Measurements from ENCODE around the gene PIP5K1C. TPM values are rescaled to one million over a fixed set of nuclear protein-coding genes. Genes with fewer than 3 reads are reported as not detected.
A peak's percentile ranks its signal among the peaks of the same experiment; 100 is the strongest.
"Not testable (repeated sequence)": the region's sequence is repeated elsewhere in the genome, so short reads cannot be mapped to it uniquely, and the experiment has no call there.

PIP5K1C gene
- total RNA-seq, 1 experiment from 2014 or later: 5.3 TPM

- in situ Hi-C loops (cut with HindIII; ENCODE audit: low sequenced_read_pairs): no loop called here
- DNase-seq (ENCODE audit: low spot score): no peak
Observed at GRCh38 chr19:3637621-3638020, 62.6 kb downstream of the PIP5K1C start.

GRCh38 chr19:3636962-3637361 lies 63.3 kb downstream of the PIP5K1C start:
- in situ Hi-C loops (cut with HindIII; ENCODE audit: low sequenced_read_pairs): no loop called here

GRCh38 chr19:3636506-3636905 lies 63.8 kb downstream of the PIP5K1C start:
- in situ Hi-C loops (cut with HindIII; ENCODE audit: low sequenced_read_pairs): no loop called here
- DNase-seq (ENCODE audit: low spot score): no peak

More at GRCh38 chr19:3636962-3637361, 63.3 kb downstream of the PIP5K1C start:
- no peak for DNase-seq (ENCODE audit: low spot score)

- no peak for DNase-seq (ENCODE audit: low spot score)
- in situ Hi-C loops (cut with HindIII; ENCODE audit: low sequenced_read_pairs): no loop called here
Observed at GRCh38 chr19:3634496-3635045, 65.7 kb downstream of the PIP5K1C start.

- in situ Hi-C loops (cut with HindIII; ENCODE audit: low sequenced_read_pairs): no loop called here
Observed at GRCh38 chr19:3633559-3633988, 66.7 kb downstream of the PIP5K1C start.

GRCh38 chr19:3632739-3633558 lies 67.3 kb downstream of the PIP5K1C start:
- no peak for DNase-seq (ENCODE audit: low spot score)
- in situ Hi-C loops (cut with HindIII; ENCODE audit: low sequenced_read_pairs): no loop called here

More at GRCh38 chr19:3633559-3633988, 66.7 kb downstream of the PIP5K1C start:
- no peak for DNase-seq (ENCODE audit: low spot score)

- DNase-seq (ENCODE audit: low spot score): no peak
- in situ Hi-C loops (cut with HindIII; ENCODE audit: low sequenced_read_pairs): no loop called here
Observed at GRCh38 chr19:3632098-3632497, 68.2 kb downstream of the PIP5K1C start.

GRCh38 chr19:3631053-3631861 lies 69.0 kb downstream of the PIP5K1C start:
- in situ Hi-C loops (cut with HindIII; ENCODE audit: low sequenced_read_pairs): no loop called here
- no peak for DNase-seq (ENCODE audit: low spot score)

- DNase-seq (ENCODE audit: low spot score); in situ Hi-C loops (cut with HindIII; ENCODE audit: low sequenced_read_pairs): not testable (repeated sequence)
Observed at GRCh38 chr19:3628766-3629165, 71.5 kb downstream of the PIP5K1C start.

- in situ Hi-C loops (cut with HindIII; ENCODE audit: low sequenced_read_pairs): no loop called here
- DNase-seq (ENCODE audit: low spot score): no peak
Observed at GRCh38 chr19:3627351-3627723, 72.9 kb downstream of the PIP5K1C start.

GRCh38 chr19:3626473-3627350 lies 73.6 kb downstream of the PIP5K1C start, which contains the start of gene CACTIN:
Gene CACTIN, minus strand, starts transcription at chr19:3626790. Its CDS starts 28 bp downstream, at chr19:3626762.
- peak; percentile 98 for DNase-seq (ENCODE audit: low spot score)
- in situ Hi-C loops (cut with HindIII; ENCODE audit: low sequenced_read_pairs): no loop called here

GRCh38 chr19:3625996-3626472 lies 74.2 kb downstream of the PIP5K1C start:
- in situ Hi-C loops (cut with HindIII; ENCODE audit: low sequenced_read_pairs): no loop called here
- no peak for DNase-seq (ENCODE audit: low spot score)

GRCh38 chr19:3623716-3624115 lies 76.6 kb downstream of the PIP5K1C start:
- DNase-seq (ENCODE audit: low spot score): no peak
- in situ Hi-C loops (cut with HindIII; ENCODE audit: low sequenced_read_pairs): loop anchor here (5.0 kb wide), 1 partner anchor 46 kb away; no protein-coding TSS in a partner anchor

GRCh38 chr19:3622224-3622623 lies 78.0 kb downstream of the PIP5K1C start:
- in situ Hi-C loops (cut with HindIII; ENCODE audit: low sequenced_read_pairs): loop anchor here (5.0 kb wide), 1 partner anchor 45 kb away; no protein-coding TSS in a partner anchor
- no peak for DNase-seq (ENCODE audit: low spot score)

- no peak for DNase-seq (ENCODE audit: low spot score)
- in situ Hi-C loops (cut with HindIII; ENCODE audit: low sequenced_read_pairs): loop anchor here (5.0 kb wide), 1 partner anchor 44 kb away; no protein-coding TSS in a partner anchor
Observed at GRCh38 chr19:3621689-3622088, 78.6 kb downstream of the PIP5K1C start.

- in situ Hi-C loops (cut with HindIII; ENCODE audit: low sequenced_read_pairs): loop anchor here (5.0 kb wide), 1 partner anchor 44 kb away; no protein-coding TSS in a partner anchor
- DNase-seq (ENCODE audit: low spot score): no peak
Observed at GRCh38 chr19:3620817-3621547, 79.3 kb downstream of the PIP5K1C start.

- in situ Hi-C loops (cut with HindIII; ENCODE audit: low sequenced_read_pairs): loop anchor here (5.0 kb wide), 1 partner anchor 43 kb away; no protein-coding TSS in a partner anchor
Observed at GRCh38 chr19:3620145-3620816, 80.0 kb downstream of the PIP5K1C start.

More at GRCh38 chr19:3620145-3620816, 80.0 kb downstream of the PIP5K1C start:
- no peak for DNase-seq (ENCODE audit: low spot score)

Measured in G401 (cell line).